Measurements from ENCODE around the gene ZNF230.

ZNF230 gene

GRCh38 chr19:44059229-44059628, 56.5 kb downstream of the ZNF230 start:
- H3K27ac ChIP-seq: no peak overlapping the region
- TF ChIP-seq CTCF (IDR thresholded peaks at IDR 0.05): no peak
- no peak overlapping the region for H3K4me3 ChIP-seq
- intact Hi-C loops (cut with DNase I; ENCODE audit: low total_unique reads): loop anchor here (10.0 kb wide), 1 partner anchor 54 kb away; the partner anchor contains the start of gene ZNF230
- H3K4me1 ChIP-seq: no peaks in the 10 kb centered on the region
- H3K36me3 ChIP-seq: peaks cover 80 to 96% (median 85%) of the 10 kb centered on the region in 3 donors
- H3K9me3 ChIP-seq: peaks cover 4 to 40% (median 18%) of the 10 kb centered on the region in 3 donors
- DNase-seq: no peak
- no peaks in the 10 kb centered on the region for H3K27me3 ChIP-seq

GRCh38 chr19:44061038-44061437, 58.3 kb downstream of the ZNF230 start:
- Histone ChIP-seq H3K27me3 (no peaks in the 10 kb centered on the region), H3K36me3 (peaks cover 86 to 97% (median 93%) of the 10 kb centered on the region in 3 donors), H3K4me1 (no peaks in the 10 kb centered on the region), H3K4me3 (no peak overlapping the region), H3K9me3 (peaks cover 4 to 57% (median 35%) of the 10 kb centered on the region in 3 donors), H3K27ac (no peak overlapping the region)
- no peak for DNase-seq
- TF ChIP-seq CTCF (IDR thresholded peaks at IDR 0.05): no peak
- intact Hi-C loops (cut with DNase I; ENCODE audit: low total_unique reads): no loop called here

Data from tibial artery (tissue), 4 donors.